NCI-H526 (cell line): ENCODE data around the gene CYP21A2.
"Not testable (repeated sequence)": the region's sequence is repeated elsewhere in the genome, so short reads cannot be mapped to it uniquely, and the experiment has no call there.

ENCODE experiments used
- DNase-seq, 2 experiments: peaks; one replicate each; lab custom pipeline; 2025; lab: John Stamatoyannopoulos, UW

Gene CYP21A2

GRCh38 chr6:32037598-32038524, at the start of gene CYP21A2:
Gene CYP21A2, plus strand, starts transcription at chr6:32038415. Its CDS starts 8 bp downstream, at chr6:32038423.
- DNase-seq: not testable (repeated sequence)

- not testable (repeated sequence) for DNase-seq
Measured at GRCh38 chr6:31989363-31989762, 48.9 kb upstream of the CYP21A2 start.

- DNase-seq: not testable (repeated sequence)
Measured at GRCh38 chr6:31994421-31994820, 43.8 kb upstream of the CYP21A2 start.

- not testable (repeated sequence) for DNase-seq
Measured at GRCh38 chr6:31996385-31996784, 41.8 kb upstream of the CYP21A2 start.

GRCh38 chr6:32002546-32003268, 35.5 kb upstream of the CYP21A2 start:
- not testable (repeated sequence) for DNase-seq

- not testable (repeated sequence) for DNase-seq
Measured at GRCh38 chr6:32003301-32003700, 34.9 kb upstream of the CYP21A2 start.

- not testable (repeated sequence) for DNase-seq
Measured at GRCh38 chr6:32004393-32004792, 33.8 kb upstream of the CYP21A2 start.

GRCh38 chr6:32004864-32005537, 33.2 kb upstream of the CYP21A2 start:
- not testable (repeated sequence) for DNase-seq

GRCh38 chr6:32005538-32005880, 32.7 kb upstream of the CYP21A2 start:
- not testable (repeated sequence) for DNase-seq

GRCh38 chr6:32005991-32006529, 32.2 kb upstream of the CYP21A2 start:
- not testable (repeated sequence) for DNase-seq

- DNase-seq: not testable (repeated sequence)
Measured at GRCh38 chr6:32007086-32007485, 31.1 kb upstream of the CYP21A2 start.

- DNase-seq: not testable (repeated sequence)
Measured at GRCh38 chr6:32008037-32008436, 30.2 kb upstream of the CYP21A2 start.

- not testable (repeated sequence) for DNase-seq
Measured at GRCh38 chr6:32008616-32009015, 29.6 kb upstream of the CYP21A2 start.

- DNase-seq: not testable (repeated sequence)
Measured at GRCh38 chr6:32009537-32009936, 28.7 kb upstream of the CYP21A2 start.

GRCh38 chr6:32010856-32011530, 27.2 kb upstream of the CYP21A2 start:
- DNase-seq: not testable (repeated sequence)

GRCh38 chr6:32012941-32013617, 25.1 kb upstream of the CYP21A2 start:
- DNase-seq: not testable (repeated sequence)

GRCh38 chr6:32013738-32014137, 24.5 kb upstream of the CYP21A2 start:
- not testable (repeated sequence) for DNase-seq

GRCh38 chr6:32014547-32014946, 23.7 kb upstream of the CYP21A2 start, which contains the start of gene C4B:
Gene C4B, plus strand, starts transcription at chr6:32014795. Its CDS starts 51 bp downstream, at chr6:32014846.
- not testable (repeated sequence) for DNase-seq

- DNase-seq: not testable (repeated sequence)
Measured at GRCh38 chr6:32022100-32022499, 16.1 kb upstream of the CYP21A2 start.

- DNase-seq: not testable (repeated sequence)
Measured at GRCh38 chr6:32028631-32029030, 9.6 kb upstream of the CYP21A2 start.

- not testable (repeated sequence) for DNase-seq
Measured at GRCh38 chr6:32029553-32029952, 8.7 kb upstream of the CYP21A2 start.
